ENCODE measurements around the gene GPI. TPM values are rescaled to one million over a fixed set of nuclear protein-coding genes. Genes with fewer than 3 reads are reported as not detected.

Gene GPI
- total and polyA plus RNA-seq, 9 of the 15 experiments (the other 6 are each of a cell fraction or from before 2014, with no cell fraction given) = 88.3 to 358 (median 122) TPM

GRCh38 chr19:34411216-34411615, 46.2 kb downstream of the GPI start:
- DNase-seq (ENCODE audit: extremely low read depth in 1 of 4, low spot score in 3 of 4) (no peak), ATAC-seq (no peak), FAIRE-seq (no peak)
- H3K4me3 ChIP-seq = no peak overlapping the region
- POLR2A ChIA-PET = interaction anchor here (0.8 to 0.9 kb wide), 3 partner anchors 14 to 17 kb away, joined by 3 to 6 read pairs (median 3); partner anchors contain the start of gene UBA2
- in situ Hi-C loops (cut with MboI) = no loop called here
- peaks cover 79% of the 10 kb centered on the region for H3K36me3 ChIP-seq (ENCODE audit: control insufficient read depth, insufficient read depth, low read length)
- TF ChIP-seq ZKSCAN1 (IDR thresholded peaks at IDR 0.05; ENCODE audit: low read depth, low read length) = no peak
- TF ChIP-seq ZNF507 (tag; conservative IDR thresholded peaks at IDR 0.05) = no peak
- TF ChIP-seq ZNF551 (CRISPR knock-in tag; IDR thresholded peaks at IDR 0.05) = no peak
- TF ChIP-seq ILF3 (IDR thresholded peaks at IDR 0.05; ENCODE audit: borderline replicate concordance) = no peak
- TF ChIP-seq CREM (IDR thresholded peaks at IDR 0.05; ENCODE audit: low read depth) = no peak
- no peak for TF ChIP-seq ZNF668 (CRISPR knock-in tag; IDR thresholded peaks at IDR 0.05)
- no peak for TF ChIP-seq MAX (CRISPR knock-in tag; IDR thresholded peaks at IDR 0.05)
- no peak for TF ChIP-seq FIP1L1 (IDR thresholded peaks at IDR 0.05; ENCODE audit: low read depth, low read length, poor library complexity, severe bottlenecking)
- TF ChIP-seq MXD1 (CRISPR knock-in tag; IDR thresholded peaks at IDR 0.05; ENCODE audit: borderline replicate concordance, poor library complexity, severe bottlenecking) = no peak
- TF ChIP-seq ZNF436 (CRISPR knock-in tag; IDR thresholded peaks at IDR 0.05) = no peak
- TF ChIP-seq ZNF280B (CRISPR knock-in tag; IDR thresholded peaks at IDR 0.05) = no peak
- TF ChIP-seq CBFA2T2 (conservative IDR thresholded peaks at IDR 0.05) = no peak
- TF ChIP-seq ZFP30 (CRISPR knock-in tag; IDR thresholded peaks at IDR 0.05; ENCODE audit: borderline replicate concordance) = no peak
- H3K4me1 ChIP-seq (replicated peaks in 1 of 2; ENCODE audit: control insufficient read depth in 2 of 2, insufficient read depth in 2 of 2, low read length in 2 of 2) = no peaks in the 10 kb centered on the region
- no peak overlapping the region for H3K27ac ChIP-seq (ENCODE audit: extremely low read depth, low read depth, low read length)
- H3K9me1 ChIP-seq (ENCODE audit: control insufficient read depth, insufficient read depth, low read length) = no peaks in the 10 kb centered on the region
- no peak overlapping the region for H2AFZ ChIP-seq (ENCODE audit: low read depth, low read length)
- CTCF ChIA-PET (ENCODE audit: low intra/inter-chr PET ratio) = no interaction called here
- H4K20me1 ChIP-seq (replicated peaks; ENCODE audit: control insufficient read depth, insufficient read depth, low read length) = no peaks in the 10 kb centered on the region
- no peak overlapping the region for H3K4me2 ChIP-seq (ENCODE audit: insufficient read depth, low read length)
- intact Hi-C loops (cut with micrococcal nuclease) = no loop called here
- no peaks in the 10 kb centered on the region for H3K9me3 ChIP-seq (replicated peaks; ENCODE audit: control insufficient read depth, insufficient read depth, low read depth, low read length)
- BruUV-seq (replicated peaks) = no TSS peak
- WGBS (ENCODE audit: insufficient coverage, low coverage, missing lambda C conversion rate) = 98% methylated on average over 11 of the region's 13 CpGs
- no peak overlapping the region; a peak in 1 of 4 replicates for H3K9ac ChIP-seq (ENCODE audit: insufficient read depth in 1 of 2, low read depth in 2 of 2, low read length in 2 of 2)
- H3K79me2 ChIP-seq (ENCODE audit: control insufficient read depth, insufficient read depth, low read length) = peaks cover 37% of the 10 kb centered on the region
- no peaks in the 10 kb centered on the region for H3K27me3 ChIP-seq (ENCODE audit: control insufficient read depth in 2 of 2, insufficient read depth in 2 of 2, low read length in 2 of 2)

All from K562 (cell line).